ENCODE data around the gene FBXO10.

GRCh38 chr9:37531699-37532098, 44.5 kb downstream of the FBXO10 start:
- TF ChIP-seq CTCF (IDR thresholded peaks at IDR 0.05; ENCODE audit: low read length) (no peak), EZH2 (optimal IDR thresholded peaks at IDR 0.05; ENCODE audit: low read depth, low read length) (no peak)
